Choroid plexus epithelial cell (primary cell): ENCODE measurements around the gene MSGN1.

Experiments
- DNase-seq: peaks from one replicate; pipeline ENCODE4 v3.0.0-alpha.2; 2010; ENCODE audit warnings: low read depth
- H3K4me3 ChIP-seq: 2 replicates; pipeline ENCODE4 v1.5.1; 2011; ENCODE audit warnings: low read depth, mild to moderate bottlenecking, control low read depth, low read length, moderate library complexity
- TF ChIP-seq, protein P1 (sequence below): conservative IDR thresholded peaks from 2 replicates; pipeline ENCODE4 v1.5.1; 2011; ENCODE audit warnings: low read depth, mild to moderate bottlenecking, control low read depth, inconsistent platforms, low read length, moderate library complexity

Gene MSGN1

DNA sequence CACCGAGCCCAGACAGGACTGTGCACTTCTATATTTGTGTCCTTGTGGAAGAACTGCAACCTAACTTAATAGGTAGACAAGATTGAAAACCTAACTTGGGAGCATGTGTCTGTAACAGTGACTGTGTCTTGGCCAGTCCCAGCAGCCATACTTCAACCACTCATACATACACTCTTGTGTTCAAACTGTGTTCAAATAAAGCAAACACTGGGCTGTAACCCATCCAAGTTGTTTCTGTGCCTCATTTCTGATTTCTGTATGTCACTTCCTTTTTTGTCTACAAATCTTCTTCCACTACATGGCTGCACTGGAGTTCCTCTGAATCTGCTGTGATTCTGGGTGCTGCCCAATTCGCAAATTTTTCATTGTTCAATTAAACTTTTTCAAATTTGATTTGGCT, 31.0 kb downstream of the MSGN1 start:
- no peak for DNase-seq
- H3K4me3 ChIP-seq, result no peak overlapping the region
- TF ChIP-seq, protein P1, sequence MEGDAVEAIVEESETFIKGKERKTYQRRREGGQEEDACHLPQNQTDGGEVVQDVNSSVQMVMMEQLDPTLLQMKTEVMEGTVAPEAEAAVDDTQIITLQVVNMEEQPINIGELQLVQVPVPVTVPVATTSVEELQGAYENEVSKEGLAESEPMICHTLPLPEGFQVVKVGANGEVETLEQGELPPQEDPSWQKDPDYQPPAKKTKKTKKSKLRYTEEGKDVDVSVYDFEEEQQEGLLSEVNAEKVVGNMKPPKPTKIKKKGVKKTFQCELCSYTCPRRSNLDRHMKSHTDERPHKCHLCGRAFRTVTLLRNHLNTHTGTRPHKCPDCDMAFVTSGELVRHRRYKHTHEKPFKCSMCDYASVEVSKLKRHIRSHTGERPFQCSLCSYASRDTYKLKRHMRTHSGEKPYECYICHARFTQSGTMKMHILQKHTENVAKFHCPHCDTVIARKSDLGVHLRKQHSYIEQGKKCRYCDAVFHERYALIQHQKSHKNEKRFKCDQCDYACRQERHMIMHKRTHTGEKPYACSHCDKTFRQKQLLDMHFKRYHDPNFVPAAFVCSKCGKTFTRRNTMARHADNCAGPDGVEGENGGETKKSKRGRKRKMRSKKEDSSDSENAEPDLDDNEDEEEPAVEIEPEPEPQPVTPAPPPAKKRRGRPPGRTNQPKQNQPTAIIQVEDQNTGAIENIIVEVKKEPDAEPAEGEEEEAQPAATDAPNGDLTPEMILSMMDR, result no peak

DNA sequence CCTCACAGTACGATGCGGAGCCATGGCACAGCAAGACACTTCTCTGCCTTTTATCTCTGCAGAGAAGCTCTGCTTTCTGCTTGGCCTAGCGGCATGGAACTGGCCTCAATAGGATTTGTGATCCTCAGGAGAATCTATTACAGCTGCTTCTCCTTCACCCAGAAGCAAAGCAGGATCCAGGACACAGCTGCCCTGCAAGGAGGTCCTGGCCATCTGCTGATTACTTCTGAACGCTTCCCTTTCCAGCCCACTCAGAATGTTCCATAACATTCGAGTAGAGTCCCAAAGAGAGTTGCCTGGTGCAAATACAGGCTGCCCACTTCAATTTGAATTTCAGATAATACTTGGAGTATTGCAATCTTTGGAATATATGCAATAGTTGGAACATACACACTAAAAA, 33.0 kb downstream of the MSGN1 start:
- no peak overlapping the region for H3K4me3 ChIP-seq
- no peak for DNase-seq
- TF ChIP-seq, protein P1, result no peak

GRCh38 chr2:17850151-17850550, 33.9 kb downstream of the MSGN1 start:
- DNase-seq, result no peak
- TF ChIP-seq, protein P1, result no peak
- no peak overlapping the region for H3K4me3 ChIP-seq

DNA sequence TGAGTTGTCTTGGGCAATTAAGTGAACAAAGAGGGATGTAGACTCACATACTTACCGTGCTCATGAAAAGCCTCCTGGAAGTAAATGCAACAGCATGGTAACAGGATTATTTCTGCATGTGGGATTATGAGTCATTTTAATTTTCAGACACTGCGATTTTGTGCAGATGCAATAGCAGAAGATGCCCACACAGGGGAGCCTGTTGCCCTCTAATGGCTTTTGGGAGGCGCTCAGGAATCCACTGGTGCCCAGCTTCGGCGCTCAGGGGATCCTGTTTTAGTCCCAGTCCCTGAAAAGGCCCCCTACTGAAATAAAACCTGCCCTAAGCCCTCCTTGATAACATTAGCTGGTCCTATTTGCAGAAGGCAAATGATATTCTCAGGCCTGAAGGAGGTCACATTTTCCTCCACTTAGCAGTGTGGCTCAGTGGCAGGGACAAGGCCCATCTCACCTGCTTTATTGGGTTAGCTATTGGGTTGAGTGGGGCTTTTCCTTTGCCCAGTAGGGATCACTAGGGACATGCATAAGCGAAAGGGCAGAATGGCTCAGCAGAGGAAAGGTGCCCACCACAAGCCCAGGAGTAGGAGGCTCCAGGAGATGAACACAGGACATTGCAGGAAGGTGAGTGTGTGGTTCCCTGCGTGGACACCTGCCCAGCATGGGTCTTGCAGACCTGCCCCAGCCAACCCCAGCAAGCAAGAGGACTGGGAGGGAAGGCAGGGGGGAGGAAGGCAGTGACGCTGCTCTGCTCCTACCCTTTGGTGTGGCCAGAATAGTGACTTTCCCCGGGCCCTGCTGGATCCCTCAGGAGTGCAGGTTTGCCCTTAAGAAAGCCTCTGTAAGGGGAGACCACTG, 35.7 kb downstream of the MSGN1 start:
- no peak overlapping the region for H3K4me3 ChIP-seq
- TF ChIP-seq, protein P1, result peak; percentile 95
- DNase-seq, result peak; percentile 78

- H3K4me3 ChIP-seq, result no peak overlapping the region
- DNase-seq, result no peak
- TF ChIP-seq, protein P1, result peak; percentile 15
Observed at GRCh38 chr2:17853799-17854198, 37.5 kb downstream of the MSGN1 start.

DNA sequence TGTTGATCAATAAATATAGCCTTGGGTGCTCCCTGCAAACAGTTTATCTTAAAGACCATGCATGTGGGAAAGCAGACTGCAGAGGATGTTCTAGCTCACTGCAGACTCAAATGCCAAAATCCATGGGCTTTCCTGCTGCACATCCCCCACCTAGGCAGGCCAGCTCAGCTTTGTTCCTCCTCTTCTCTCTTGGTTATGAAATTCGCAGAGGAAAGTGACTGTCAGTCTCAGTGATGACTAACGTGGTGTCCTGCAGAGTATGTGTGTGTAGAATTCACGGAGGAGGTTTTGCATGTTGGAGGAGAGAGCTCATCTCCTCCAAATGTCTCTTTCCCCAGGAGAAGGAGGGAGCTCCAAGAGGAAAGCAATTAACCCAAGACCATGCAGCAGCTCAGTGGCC, 40.8 kb downstream of the MSGN1 start:
- peak; percentile 61 for DNase-seq
- TF ChIP-seq, protein P1, result no peak
- no peak overlapping the region for H3K4me3 ChIP-seq

DNA sequence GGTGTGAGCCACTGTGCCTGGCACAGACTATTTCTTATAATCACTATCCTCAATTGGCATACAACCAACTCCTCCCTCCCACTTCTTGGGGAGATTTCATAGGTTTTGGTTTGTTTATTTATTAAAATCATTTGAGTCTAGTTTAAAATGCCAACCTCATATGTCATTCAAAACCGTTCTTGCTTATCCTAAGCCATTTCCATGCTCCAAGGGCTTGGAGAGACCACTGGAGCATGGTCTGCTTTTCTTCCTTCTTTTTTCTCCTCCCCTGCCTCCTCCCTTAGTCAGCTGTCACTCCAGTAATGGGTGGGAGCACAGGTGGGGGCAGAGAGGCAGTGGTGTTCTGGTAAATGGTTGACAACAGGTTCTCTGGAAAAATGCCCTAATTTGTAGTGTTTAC, 41.8 kb downstream of the MSGN1 start:
- no peak for DNase-seq
- TF ChIP-seq, protein P1, result no peak
- H3K4me3 ChIP-seq, result no peak overlapping the region
